B cell (primary cell): ENCODE results near the gene SLC2A10. TPM values are rescaled to one million over a fixed set of nuclear protein-coding genes. Genes with fewer than 3 reads are reported as not detected.

Experiments
- ATAC-seq: fragments of 200-7000 bp; cut with Tn5 transposase; one replicate; pipeline ENCODE4 v1.10.0; 2021; ENCODE audit warnings: low read depth, mild to moderate bottlenecking, moderate number of reproducible peaks, moderate library complexity
- CTCF ChIA-PET: fragments of 350-600 bp; sonication (Branson Sonifier 250); formaldehyde crosslinking; loops from one replicate; lab custom pipeline; 2021; ENCODE audit warnings: antibody characterized with exemption, inconsistent platforms; lab: Charles Lee
- POLR2A ChIA-PET: fragments of 350-600 bp; sonication (Branson Sonifier 250); formaldehyde crosslinking; loops from one replicate; lab custom pipeline; 2021; ENCODE audit warnings: antibody characterized with exemption; lab: Charles Lee
- DNase-seq: peaks from one replicate; pipeline ENCODE4 v3.0.0; 2013
- H2AFZ ChIP-seq: 2 replicates; pipeline ENCODE4 v1.6.1; 2012; ENCODE audit warnings: mild to moderate bottlenecking, low read depth, low read length; ENCODE audit not compliant: insufficient read depth, poor library complexity, severe bottlenecking
- H3K27ac ChIP-seq, 2 donors: 1 replicate in 1 of 2; 2 replicates in 1 of 2; pipeline ENCODE4 v1.5.1; 2012 to 2013; ENCODE audit warnings: low read length in 2 of 2, mild to moderate bottlenecking in 2 of 2, moderate library complexity in 1 of 2
- H3K27me3 ChIP-seq, 4 experiments: fragments of 200-600 bp in 1 of 4; sonication (generic) in 1 of 4; replicated peaks in 1 of 4; 1 replicate in 2 of 4; 2 replicates in 2 of 4; pipeline versions ENCODE4 v1.6.1 to v1.7.0; 2013 to 2016; ENCODE audit warnings: low read length in 3 of 4, mild to moderate bottlenecking in 2 of 4, mixed read lengths in 1 of 4, moderate library complexity in 1 of 4; ENCODE audit not compliant: insufficient read depth in 4 of 4, control insufficient read depth in 3 of 4; ENCODE audit errors: control extremely low read depth in 1 of 4
- H3K36me3 ChIP-seq, 2 experiments: replicated peaks in 1 of 2; 1 replicate in 1 of 2; 2 replicates in 1 of 2; pipeline versions ENCODE4 v1.6.1 to v1.7.1; 2013; ENCODE audit warnings: low read length in 1 of 2; ENCODE audit not compliant: insufficient read depth in 2 of 2, control insufficient read depth in 1 of 2; ENCODE audit errors: control extremely low read depth in 1 of 2, extremely low read depth in 1 of 2
- H3K4me1 ChIP-seq, 2 donors: fragments of 200-600 bp in 1 of 2; sonication (generic) in 1 of 2; 1 replicate in 1 of 2; 2 replicates in 1 of 2; pipeline versions ENCODE4 v1.5.1 to v1.6.1; 2013 to 2017; ENCODE audit warnings: low read length in 2 of 2; ENCODE audit not compliant: control insufficient read depth in 2 of 2, insufficient read depth in 2 of 2
- H3K4me2 ChIP-seq: replicated peaks from 2 replicates; pipeline ENCODE3; 2012; ENCODE audit warnings: mild to moderate bottlenecking, low read depth, low read length; ENCODE audit not compliant: poor library complexity, severe bottlenecking
- H3K4me3 ChIP-seq, 5 experiments: fragments of 200-600 bp in 1 of 5; sonication (generic) in 1 of 5; 1 replicate in 3 of 5; 2 replicates in 2 of 5; pipeline versions ENCODE4 v1.5.1 to v1.7.0; 2011 to 2016; ENCODE audit warnings: low read length in 4 of 5, mild to moderate bottlenecking in 4 of 5, low read depth in 2 of 5, control low read depth in 1 of 5, moderate library complexity in 1 of 5; ENCODE audit not compliant: insufficient read depth in 1 of 5; ENCODE audit errors: control extremely low read depth in 1 of 5, extremely low read depth in 1 of 5
- H3K79me2 ChIP-seq: fragments of 200-600 bp; sonication (generic); one replicate; pipeline ENCODE4 v1.6.0; 2016; ENCODE audit warnings: low read length; ENCODE audit not compliant: control insufficient read depth, insufficient read depth
- H3K9ac ChIP-seq: fragments of 200-600 bp; sonication (generic); 2 replicates; pipeline ENCODE4 v1.6.1; 2017; ENCODE audit warnings: mild to moderate bottlenecking, low read length, moderate library complexity
- H3K9me3 ChIP-seq, 3 donors: one replicate each; pipeline versions ENCODE4 v1.6.1 to v1.7.1; 2013; ENCODE audit warnings: low read length in 2 of 3; ENCODE audit not compliant: control insufficient read depth in 2 of 3, insufficient read depth in 1 of 3; ENCODE audit errors: control extremely low read depth in 1 of 3
- H4K20me1 ChIP-seq: 2 replicates; pipeline ENCODE4 v1.6.0; 2012; ENCODE audit warnings: mild to moderate bottlenecking, low read length; ENCODE audit not compliant: insufficient read depth, control insufficient read depth, poor library complexity, severe bottlenecking
- H3K27ac Mint-ChIP-seq: one replicate; pipeline ENCODE4 v1.8.0; 2021; ENCODE audit warnings: mixed read lengths
- H3K27me3 Mint-ChIP-seq: one replicate; pipeline ENCODE4 v1.8.0; 2021; ENCODE audit warnings: mixed read lengths
- H3K4me1 Mint-ChIP-seq: one replicate; pipeline ENCODE4 v1.8.0; 2021; ENCODE audit warnings: mixed read lengths
- H3K4me3 Mint-ChIP-seq: one replicate; pipeline ENCODE4 v1.8.0; 2021; ENCODE audit warnings: mixed read lengths
- H3K9me3 Mint-ChIP-seq: one replicate; pipeline ENCODE4 v1.8.0; 2022; ENCODE audit warnings: mixed read lengths; ENCODE audit not compliant: insufficient read depth
- CTCF ChIP-seq: fragments of 200-600 bp; IDR thresholded peaks from one replicate; pipeline ENCODE4 v1.8.0; 2022; ENCODE audit warnings: antibody characterized with exemption, mild to moderate bottlenecking
- EZH2 ChIP-seq: IDR thresholded peaks from 2 replicates; pipeline ENCODE4 v1.6.1; 2012; ENCODE audit warnings: borderline replicate concordance, low read depth, mild to moderate bottlenecking, moderate library complexity, low read length; ENCODE audit not compliant: insufficient read depth, poor library complexity, severe bottlenecking
- WGBS: methylation state at CpG from one replicate; pipeline ENCODE4 v1.1.5; 2013; ENCODE audit warnings: missing lambda C conversion rate; ENCODE audit not compliant: insufficient coverage; 5-methylcytosine and 5-hydroxymethylcytosine counted together
- intact Hi-C: fragments of 100-400 bp; cut with micrococcal nuclease; formaldehyde crosslinking; loops from one replicate; pipeline ENCODE4 v1.10.0; 2022
- polyA plus RNA-seq: library from polyadenylated mRNA; depleted of rRNA; stranded (reverse); fragments of >200 nt; gene quantifications from 2 replicates; pipeline ENCODE4 v1.2.3, GENCODE V29; 2012
- total RNA-seq, 2 donors: library from RNA; stranded (reverse); fragments of 120-200 nt in 1 of 2; gene quantifications; 1 replicate in 1 of 2; 2 replicates in 1 of 2; pipeline versions ENCODE4 v1.2.3 to v1.2.4, GENCODE V29; 2013 to 2022

SLC2A10 gene
- total and polyA plus RNA-seq, 2 donors (not counting 1 experiment from before 2014, with no cell fraction given): not detected

DNA sequence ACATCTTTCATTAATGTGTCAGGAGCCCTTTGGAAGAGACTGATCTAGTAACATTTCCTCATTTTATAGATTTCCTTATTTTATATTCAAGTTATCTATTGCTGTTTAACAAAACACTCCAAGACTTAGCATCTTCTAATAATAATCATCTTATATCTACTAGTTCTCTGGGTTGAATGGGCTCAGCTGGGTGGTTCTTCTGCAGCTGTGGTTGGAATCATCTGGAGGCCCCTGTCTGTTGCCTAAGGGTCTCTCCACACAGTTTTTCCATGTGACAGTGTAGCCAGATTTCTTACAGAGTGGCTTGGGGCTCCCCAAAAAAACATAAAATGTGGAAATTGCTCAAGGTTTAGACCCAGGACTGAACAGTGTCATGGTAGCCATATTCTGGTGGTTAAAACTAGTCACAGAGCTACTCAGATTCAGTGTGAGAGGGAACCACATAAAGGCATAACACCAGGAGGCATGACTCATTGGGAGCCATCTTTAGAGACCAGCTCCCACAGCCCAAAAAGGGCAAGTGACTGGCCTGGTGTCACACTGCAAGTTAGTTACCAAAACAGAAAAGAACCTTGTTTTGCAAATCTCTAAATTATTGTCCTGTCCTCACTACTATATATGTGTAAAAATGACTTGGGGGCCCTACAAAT, 11.5 kb downstream of the SLC2A10 start:
- H3K27ac ChIP-seq: no peak overlapping the region
- peaks cover 0 to 4% (median 0%) of the 10 kb centered on the region in 4 experiments for H3K27me3 ChIP-seq
- Mint-ChIP-seq H3K4me1 (no peaks in the 10 kb centered on the region), H3K9me3 (peaks cover 5% of the 10 kb centered on the region), H3K27ac (no peak overlapping the region), H3K27me3 (peaks cover 21% of the 10 kb centered on the region), H3K4me3 (no peak overlapping the region)
- no peak overlapping the region for H3K9ac ChIP-seq
- no peaks in the 10 kb centered on the region for H3K36me3 ChIP-seq
- no peaks in the 10 kb centered on the region for H3K79me2 ChIP-seq
- no peaks in the 10 kb centered on the region for H4K20me1 ChIP-seq
- peaks cover 0 to 14% (median 7%) of the 10 kb centered on the region in 3 donors for H3K9me3 ChIP-seq
- CTCF ChIA-PET: interaction anchor here (0.6 kb wide), 1 partner anchor 31 kb away, joined by 3 read pairs; the partner anchor contains the start of gene TP53RK
- TF ChIP-seq CTCF (no peak), EZH2 (no peak)
- no peaks in the 10 kb centered on the region for H3K4me1 ChIP-seq
- H3K4me3 ChIP-seq: no peak overlapping the region
- ATAC-seq: no peak
- intact Hi-C loops: no loop called here
- no peak overlapping the region for H3K4me2 ChIP-seq
- DNase-seq: no peak
- POLR2A ChIA-PET: no interaction called here
- H2AFZ ChIP-seq: no peak overlapping the region

DNA sequence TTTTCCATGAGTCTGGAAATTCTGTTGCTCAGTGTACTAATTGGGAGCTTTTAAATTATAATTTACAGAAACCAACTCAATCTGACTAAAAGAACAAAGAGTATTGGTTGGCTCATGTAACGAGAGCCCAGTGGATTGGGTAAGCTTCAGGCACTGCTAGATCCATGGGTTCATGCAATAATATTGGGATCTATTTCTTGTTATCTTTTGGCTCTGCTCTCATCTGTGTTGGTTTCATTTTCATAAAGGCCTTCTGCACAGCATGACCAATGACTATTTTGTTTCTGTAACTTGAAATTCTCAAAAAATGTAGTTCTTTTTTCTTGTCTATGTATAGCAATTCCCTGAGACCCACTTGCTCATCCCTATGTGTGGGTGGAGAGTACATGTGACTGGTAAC, 12.0 kb downstream of the SLC2A10 start:
- H2AFZ ChIP-seq: no peak overlapping the region
- H3K79me2 ChIP-seq: no peaks in the 10 kb centered on the region
- no peak for TF ChIP-seq CTCF
- TF ChIP-seq EZH2: no peak
- DNase-seq: no peak
- no peak for ATAC-seq
- H3K4me1 Mint-ChIP-seq: no peaks in the 10 kb centered on the region
- H3K9me3 Mint-ChIP-seq: peaks cover 5% of the 10 kb centered on the region
- H3K27ac ChIP-seq: no peak overlapping the region
- H3K9ac ChIP-seq: no peak overlapping the region
- H3K27me3 Mint-ChIP-seq: peaks cover 21% of the 10 kb centered on the region
- H3K9me3 ChIP-seq: peaks cover 0 to 15% (median 7%) of the 10 kb centered on the region in 3 donors
- peaks cover 0 to 4% (median 0%) of the 10 kb centered on the region in 4 experiments for H3K27me3 ChIP-seq
- intact Hi-C loops: no loop called here
- H3K4me3 ChIP-seq: no peak overlapping the region
- H3K27ac Mint-ChIP-seq: no peak overlapping the region
- POLR2A ChIA-PET: no interaction called here
- no peaks in the 10 kb centered on the region for H4K20me1 ChIP-seq
- 80% methylated on average over 1 of the region's 1 CpG for WGBS
- H3K4me3 Mint-ChIP-seq: no peak overlapping the region
- H3K4me1 ChIP-seq: no peaks in the 10 kb centered on the region
- no peak overlapping the region for H3K4me2 ChIP-seq
- CTCF ChIA-PET: interaction anchor here (0.6 kb wide), 1 partner anchor 32 kb away, joined by 3 read pairs; the partner anchor contains the start of gene TP53RK
- H3K36me3 ChIP-seq: no peaks in the 10 kb centered on the region
